Endothelial cell (in vitro differentiated cells): ENCODE results near the gene NKD1. TPM values are rescaled to one million over a fixed set of nuclear protein-coding genes. Genes with fewer than 3 reads are reported as not detected.

Experiments used
- DNase-seq: peaks from one replicate; pipeline ENCODE4 v3.0.0; 2021; ENCODE audit warnings: low spot score
- H3K27ac Mint-ChIP-seq: one replicate; pipeline ENCODE4 v1.8.0; 2021; ENCODE audit warnings: mixed read lengths, inconsistent platforms; ENCODE audit not compliant: unreplicated experiment
- H3K27me3 Mint-ChIP-seq: one replicate; pipeline ENCODE4 v1.8.0; 2021; ENCODE audit warnings: mild to moderate bottlenecking, moderate library complexity, mixed read lengths, inconsistent platforms; ENCODE audit not compliant: unreplicated experiment
- H3K36me3 Mint-ChIP-seq: one replicate; pipeline ENCODE4 v1.8.0; 2021; ENCODE audit warnings: mild to moderate bottlenecking, low read depth, mixed read lengths, inconsistent platforms; ENCODE audit not compliant: unreplicated experiment
- H3K4me1 Mint-ChIP-seq: one replicate; pipeline ENCODE4 v1.8.0; 2021; ENCODE audit warnings: mild to moderate bottlenecking, mixed read lengths, inconsistent platforms; ENCODE audit not compliant: unreplicated experiment
- H3K4me3 Mint-ChIP-seq: one replicate; pipeline ENCODE4 v1.8.0; 2021; ENCODE audit warnings: mild to moderate bottlenecking, mixed read lengths, inconsistent platforms; ENCODE audit not compliant: unreplicated experiment
- H3K9me3 Mint-ChIP-seq: one replicate; pipeline ENCODE4 v1.8.0; 2021; ENCODE audit warnings: mixed read lengths, inconsistent platforms; ENCODE audit not compliant: unreplicated experiment
- total RNA-seq: library from RNA; stranded (reverse); fragmentation: NEBNext Ultra II Directional; extraction: Animal tissue kit (Norgen Biotek cat#: 25700); gene quantifications from one replicate; pipeline ENCODE4 v1.2.1, GENCODE V29; 2021; ENCODE audit not compliant: unreplicated experiment
- TF ChIP-seq, protein P1 (sequence below): fragments of 200-600 bp; sonication (generic); IDR thresholded peaks from one replicate; pipeline ENCODE4 v1.5.0; 2021; ENCODE audit warnings: antibody characterized with exemption; ENCODE audit not compliant: unreplicated experiment

The NKD1 gene
- total RNA-seq, 1 donor from 2014 or later, result 2.4 TPM

DNA sequence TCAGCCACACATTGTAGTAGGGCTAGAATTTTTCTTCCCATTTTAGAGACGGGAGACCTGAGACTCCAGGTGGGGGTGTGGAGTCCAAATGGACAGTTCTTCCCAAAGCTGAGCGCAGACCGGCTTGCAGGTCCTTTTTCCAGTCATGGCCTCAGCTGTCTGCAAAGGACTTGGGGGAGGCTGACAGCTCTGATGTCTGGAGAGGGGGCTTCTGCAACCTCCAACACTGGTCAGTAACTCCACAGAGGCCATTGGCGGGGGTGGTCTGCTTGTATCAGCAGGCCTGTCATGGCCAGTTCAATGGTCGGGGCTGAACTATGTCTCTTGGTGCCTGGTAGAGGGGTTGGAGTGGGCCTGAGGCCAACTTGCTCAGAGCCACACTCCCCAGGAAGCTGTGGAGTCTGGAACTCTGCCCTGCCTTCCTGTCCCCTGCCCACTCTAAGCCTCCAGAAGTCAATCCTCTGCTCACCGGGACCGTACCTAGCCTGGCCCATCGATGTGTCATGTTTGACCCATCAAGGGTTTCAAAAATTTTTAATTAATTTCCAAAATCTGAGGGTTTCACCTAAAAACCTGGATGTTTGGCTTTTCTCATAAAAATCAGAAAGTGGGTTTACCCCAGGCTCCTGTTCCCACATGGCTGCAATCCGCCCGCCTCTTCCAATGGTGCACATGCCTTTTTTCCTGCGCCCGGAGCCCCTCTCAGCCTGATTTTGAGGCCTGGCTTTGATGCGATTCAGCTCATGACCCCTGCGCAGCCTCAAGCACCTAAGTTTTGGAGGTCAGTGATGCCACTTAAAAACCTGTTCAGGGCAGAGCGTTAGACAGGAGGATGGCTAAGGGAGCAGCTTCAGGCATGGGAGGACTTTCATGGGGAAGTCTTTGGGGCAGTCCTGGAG is 93.0 kb downstream of the NKD1 start:
- Mint-ChIP-seq H3K27ac (no peak overlapping the region), H3K36me3 (no peaks in the 10 kb centered on the region), H3K27me3 (peaks cover 3% of the 10 kb centered on the region), H3K4me3 (no peak overlapping the region), H3K4me1 (peaks cover 5% of the 10 kb centered on the region), H3K9me3 (no peaks in the 10 kb centered on the region)
- no peak for DNase-seq
- TF ChIP-seq, protein P1, sequence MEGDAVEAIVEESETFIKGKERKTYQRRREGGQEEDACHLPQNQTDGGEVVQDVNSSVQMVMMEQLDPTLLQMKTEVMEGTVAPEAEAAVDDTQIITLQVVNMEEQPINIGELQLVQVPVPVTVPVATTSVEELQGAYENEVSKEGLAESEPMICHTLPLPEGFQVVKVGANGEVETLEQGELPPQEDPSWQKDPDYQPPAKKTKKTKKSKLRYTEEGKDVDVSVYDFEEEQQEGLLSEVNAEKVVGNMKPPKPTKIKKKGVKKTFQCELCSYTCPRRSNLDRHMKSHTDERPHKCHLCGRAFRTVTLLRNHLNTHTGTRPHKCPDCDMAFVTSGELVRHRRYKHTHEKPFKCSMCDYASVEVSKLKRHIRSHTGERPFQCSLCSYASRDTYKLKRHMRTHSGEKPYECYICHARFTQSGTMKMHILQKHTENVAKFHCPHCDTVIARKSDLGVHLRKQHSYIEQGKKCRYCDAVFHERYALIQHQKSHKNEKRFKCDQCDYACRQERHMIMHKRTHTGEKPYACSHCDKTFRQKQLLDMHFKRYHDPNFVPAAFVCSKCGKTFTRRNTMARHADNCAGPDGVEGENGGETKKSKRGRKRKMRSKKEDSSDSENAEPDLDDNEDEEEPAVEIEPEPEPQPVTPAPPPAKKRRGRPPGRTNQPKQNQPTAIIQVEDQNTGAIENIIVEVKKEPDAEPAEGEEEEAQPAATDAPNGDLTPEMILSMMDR, result no peak

DNA sequence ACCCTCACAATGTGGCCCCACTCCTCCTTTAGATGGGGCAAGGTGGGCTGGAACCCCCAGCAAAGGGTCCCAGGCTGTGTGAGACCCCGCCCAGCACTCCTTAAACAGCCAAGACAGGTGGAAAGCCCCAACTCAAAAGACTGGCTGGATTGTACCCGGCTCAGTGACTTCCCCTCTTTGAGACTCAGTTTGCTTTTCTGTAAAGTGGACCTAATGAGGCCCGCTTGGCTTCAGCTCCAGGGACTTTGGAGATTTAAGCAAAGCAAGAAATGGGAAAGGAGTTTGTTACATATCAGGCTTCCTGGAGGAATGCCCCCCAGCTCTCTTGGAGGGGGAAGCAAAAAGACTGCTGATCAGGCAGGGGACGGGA is 93.6 kb downstream of the NKD1 start:
- Mint-ChIP-seq H3K27me3 (peaks cover 3% of the 10 kb centered on the region), H3K9me3 (no peaks in the 10 kb centered on the region), H3K4me1 (peaks cover 5% of the 10 kb centered on the region), H3K27ac (no peak overlapping the region), H3K36me3 (no peaks in the 10 kb centered on the region), H3K4me3 (no peak overlapping the region)
- no peak for DNase-seq
- TF ChIP-seq, protein P1, result no peak

DNA sequence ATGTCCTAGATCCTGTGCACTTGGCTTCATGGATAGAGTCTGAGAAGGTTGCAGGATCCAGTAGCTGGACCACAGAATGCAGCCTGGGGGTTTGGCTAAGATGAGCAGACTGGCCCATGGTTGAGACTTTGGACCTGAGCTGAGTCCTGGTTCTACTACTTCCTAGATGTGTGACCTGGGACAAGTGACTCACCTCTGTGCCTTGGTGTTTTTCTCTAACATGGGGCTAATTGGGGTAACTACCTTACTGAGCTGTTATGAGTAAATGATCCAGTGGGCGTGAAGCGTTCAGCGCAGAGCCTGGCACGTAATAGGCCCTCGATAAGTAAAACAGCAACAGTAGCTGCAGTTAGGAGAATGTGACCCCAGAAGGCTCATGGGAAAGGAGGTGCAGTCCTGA is 94.2 kb downstream of the NKD1 start:
- Mint-ChIP-seq H3K4me1 (peaks cover 5% of the 10 kb centered on the region), H3K9me3 (no peaks in the 10 kb centered on the region), H3K27ac (no peak overlapping the region), H3K27me3 (peaks cover 3% of the 10 kb centered on the region), H3K4me3 (no peak overlapping the region), H3K36me3 (no peaks in the 10 kb centered on the region)
- TF ChIP-seq, protein P1, result no peak
- DNase-seq, result no peak

DNA sequence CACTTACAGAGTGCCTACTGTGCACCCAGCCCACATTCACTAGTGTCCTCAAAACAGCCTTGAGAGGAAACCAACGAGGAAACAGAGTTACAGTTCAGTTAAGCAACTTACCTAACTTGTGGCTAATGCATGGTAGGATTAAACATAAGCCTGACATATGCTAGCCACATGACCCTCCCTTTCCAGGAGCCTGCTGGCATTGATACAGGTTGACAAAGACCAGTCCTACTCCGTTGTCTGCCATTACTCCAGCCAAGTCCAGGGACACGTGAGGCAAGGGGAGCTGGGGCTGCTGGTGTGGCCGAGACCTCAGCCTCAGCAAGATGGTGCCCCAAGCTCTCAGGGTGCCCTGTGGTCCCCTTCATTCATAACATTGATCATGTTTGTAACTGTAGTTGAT is 95.0 kb downstream of the NKD1 start:
- TF ChIP-seq, protein P1, result no peak
- no peak for DNase-seq
- Mint-ChIP-seq H3K9me3 (no peaks in the 10 kb centered on the region), H3K27me3 (peaks cover 6% of the 10 kb centered on the region), H3K4me3 (no peak overlapping the region), H3K36me3 (no peaks in the 10 kb centered on the region), H3K27ac (no peak overlapping the region), H3K4me1 (peaks cover 5% of the 10 kb centered on the region)

DNA sequence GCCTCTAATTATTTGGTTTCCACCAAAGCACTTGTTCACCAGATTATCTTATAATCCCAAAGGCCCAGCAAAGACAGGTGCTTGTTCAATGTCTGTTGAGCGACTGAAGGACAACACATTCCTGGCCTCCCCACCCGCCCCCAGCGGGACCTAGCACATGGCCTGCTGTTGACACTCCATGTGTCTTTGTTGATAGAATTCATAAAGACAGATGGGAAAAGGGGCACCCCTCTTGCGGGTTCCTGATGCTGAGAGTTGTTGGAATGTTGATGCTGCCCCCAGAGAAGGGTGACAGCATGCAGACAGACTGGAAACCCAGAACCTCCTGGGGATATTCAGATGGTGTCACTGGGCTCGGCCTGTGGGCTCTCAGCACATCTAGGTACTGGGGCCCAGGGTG is 96.0 kb downstream of the NKD1 start:
- H3K4me1 Mint-ChIP-seq, result peaks cover 5% of the 10 kb centered on the region
- no peaks in the 10 kb centered on the region for H3K36me3 Mint-ChIP-seq
- TF ChIP-seq, protein P1, result no peak
- peaks cover 8% of the 10 kb centered on the region for H3K27me3 Mint-ChIP-seq
- H3K4me3 Mint-ChIP-seq, result no peak overlapping the region
- no peak overlapping the region for H3K27ac Mint-ChIP-seq
- no peak for DNase-seq
- no peaks in the 10 kb centered on the region for H3K9me3 Mint-ChIP-seq
